ENCODE measurements around the gene PGAM2.
"Not testable (repeated sequence)": the region's sequence is repeated elsewhere in the genome, so short reads cannot be mapped to it uniquely, and the experiment has no call there.

DNA sequence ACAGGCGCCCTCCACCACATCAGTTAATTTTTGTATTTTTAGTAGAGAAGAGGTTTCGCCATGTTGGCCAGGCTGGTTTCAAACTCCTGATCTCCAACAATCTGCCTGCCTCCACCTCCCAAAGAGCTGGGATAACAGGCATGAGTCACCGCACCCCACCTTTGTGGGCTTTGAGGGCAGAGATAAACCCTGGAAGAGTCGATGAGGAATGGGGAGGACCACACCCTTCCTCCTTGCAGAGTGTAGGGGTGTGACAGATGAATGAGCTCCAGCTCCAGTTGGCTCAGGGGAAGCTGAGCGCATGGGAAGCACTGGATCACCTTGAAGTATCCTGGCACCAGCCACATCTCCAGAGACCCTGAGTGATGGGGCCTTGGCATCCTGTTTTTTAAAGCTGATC, 35.3 kb downstream of the PGAM2 start:
- TF ChIP-seq, protein P1, sequence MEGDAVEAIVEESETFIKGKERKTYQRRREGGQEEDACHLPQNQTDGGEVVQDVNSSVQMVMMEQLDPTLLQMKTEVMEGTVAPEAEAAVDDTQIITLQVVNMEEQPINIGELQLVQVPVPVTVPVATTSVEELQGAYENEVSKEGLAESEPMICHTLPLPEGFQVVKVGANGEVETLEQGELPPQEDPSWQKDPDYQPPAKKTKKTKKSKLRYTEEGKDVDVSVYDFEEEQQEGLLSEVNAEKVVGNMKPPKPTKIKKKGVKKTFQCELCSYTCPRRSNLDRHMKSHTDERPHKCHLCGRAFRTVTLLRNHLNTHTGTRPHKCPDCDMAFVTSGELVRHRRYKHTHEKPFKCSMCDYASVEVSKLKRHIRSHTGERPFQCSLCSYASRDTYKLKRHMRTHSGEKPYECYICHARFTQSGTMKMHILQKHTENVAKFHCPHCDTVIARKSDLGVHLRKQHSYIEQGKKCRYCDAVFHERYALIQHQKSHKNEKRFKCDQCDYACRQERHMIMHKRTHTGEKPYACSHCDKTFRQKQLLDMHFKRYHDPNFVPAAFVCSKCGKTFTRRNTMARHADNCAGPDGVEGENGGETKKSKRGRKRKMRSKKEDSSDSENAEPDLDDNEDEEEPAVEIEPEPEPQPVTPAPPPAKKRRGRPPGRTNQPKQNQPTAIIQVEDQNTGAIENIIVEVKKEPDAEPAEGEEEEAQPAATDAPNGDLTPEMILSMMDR (conservative IDR thresholded peaks at IDR 0.05; ENCODE audit: low read length): not testable (repeated sequence)
- not testable (repeated sequence) for TF ChIP-seq EZH2phosphoT487 (IDR thresholded peaks at IDR 0.05; ENCODE audit: borderline replicate concordance, low read depth, low read length)
